ENCODE data around the gene EID2B.
A peak's percentile ranks its signal among the peaks of the same experiment; 100 is the strongest.

Gene EID2B

GRCh38 chr19:39532233-39533002, at the start of gene EID2B:
EID2B (minus strand) TSS chr19:39532852; CDS start chr19:39532802, 50 bp downstream.
- peak; percentile 95 for DNase-seq

- no peak for DNase-seq
Observed at GRCh38 chr19:39582442-39582841, 49.8 kb upstream of the EID2B start.

GRCh38 chr19:39568604-39569003, 36.0 kb upstream of the EID2B start:
- DNase-seq, result no peak

GRCh38 chr19:39566064-39566463, 33.4 kb upstream of the EID2B start:
- no peak for DNase-seq

- DNase-seq, result no peak
Observed at GRCh38 chr19:39563408-39563807, 30.8 kb upstream of the EID2B start.

GRCh38 chr19:39558624-39559117, 26.0 kb upstream of the EID2B start:
- no peak for DNase-seq

- DNase-seq, result no peak
Observed at GRCh38 chr19:39557811-39558623, 25.4 kb upstream of the EID2B start.

GRCh38 chr19:39555883-39556282, 23.2 kb upstream of the EID2B start:
- no peak for DNase-seq

GRCh38 chr19:39554701-39555311, 22.2 kb upstream of the EID2B start:
- DNase-seq, result no peak

- no peak for DNase-seq
Observed at GRCh38 chr19:39553082-39553652, 20.5 kb upstream of the EID2B start.

- DNase-seq, result no peak
Observed at GRCh38 chr19:39550197-39550596, 17.5 kb upstream of the EID2B start.

- no peak for DNase-seq
Observed at GRCh38 chr19:39546599-39546998, 13.9 kb upstream of the EID2B start.

- DNase-seq, result no peak
Observed at GRCh38 chr19:39544911-39545310, 12.3 kb upstream of the EID2B start.

GRCh38 chr19:39544226-39544903, 11.7 kb upstream of the EID2B start:
- DNase-seq, result peak; percentile 57

GRCh38 chr19:39543477-39543857, 10.8 kb upstream of the EID2B start:
- peak; percentile 43 for DNase-seq

GRCh38 chr19:39542206-39542605, 9.6 kb upstream of the EID2B start:
- DNase-seq, result peak; percentile 37

GRCh38 chr19:39540333-39540673, 7.7 kb upstream of the EID2B start:
- DNase-seq, result no peak

- DNase-seq, result peak; percentile 97
Observed at GRCh38 chr19:39539518-39540332, 7.1 kb upstream of the EID2B start, which contains the start of gene EID2. EID2 (minus strand) TSS chr19:39540161; CDS start chr19:39540079, 82 bp downstream.

- no peak for DNase-seq
Observed at GRCh38 chr19:39539165-39539517, 6.5 kb upstream of the EID2B start.

- no peak for DNase-seq
Observed at GRCh38 chr19:39533791-39534190, 1.1 kb upstream of the EID2B start.

GRCh38 chr19:39533003-39533512, 406 bp upstream of the EID2B start:
- DNase-seq, result no peak

GRCh38 chr19:39531834-39532232, 819 bp downstream of the EID2B start:
- DNase-seq, result no peak

All from activated CD8-positive, alpha-beta memory T cell treated with anti-CD3 and anti-CD28 coated beads for 24 hours (primary cell).